ENCODE measurements around the gene SLC22A5.

Gene SLC22A5

DNA sequence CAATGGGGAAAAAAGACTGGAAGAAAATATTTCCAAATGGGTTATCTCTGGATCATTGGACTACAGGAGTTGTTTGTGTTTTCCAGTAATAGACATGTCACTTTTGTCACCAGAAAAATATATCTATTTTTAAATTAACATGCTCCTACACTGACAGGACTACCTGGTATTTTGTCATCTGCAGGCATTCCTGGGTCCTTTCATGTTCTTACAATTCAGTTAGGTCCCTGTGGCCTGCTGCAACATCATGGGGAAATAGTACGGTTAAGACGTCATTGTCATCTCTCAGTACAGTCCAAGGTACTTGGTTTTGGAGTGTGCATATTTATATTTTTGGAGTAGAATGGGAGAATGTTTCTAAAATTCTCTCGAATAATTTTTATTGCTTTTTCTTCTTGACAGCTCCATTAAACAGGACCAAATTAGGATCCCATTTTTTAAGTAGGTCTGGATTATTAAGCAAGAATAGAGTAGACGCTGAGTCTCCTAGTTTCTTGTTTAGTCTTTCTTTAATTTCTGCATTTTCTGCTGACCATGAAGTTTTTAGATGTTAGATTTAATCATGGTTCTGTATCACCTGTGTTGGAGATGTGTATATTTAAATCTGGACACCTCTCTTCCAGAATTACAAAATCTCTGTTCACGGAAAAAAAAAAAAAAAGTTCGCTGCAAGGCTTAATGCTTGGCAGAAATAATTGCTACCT lies 46.9 kb downstream of the SLC22A5 start:
- no peak for DNase-seq

DNA sequence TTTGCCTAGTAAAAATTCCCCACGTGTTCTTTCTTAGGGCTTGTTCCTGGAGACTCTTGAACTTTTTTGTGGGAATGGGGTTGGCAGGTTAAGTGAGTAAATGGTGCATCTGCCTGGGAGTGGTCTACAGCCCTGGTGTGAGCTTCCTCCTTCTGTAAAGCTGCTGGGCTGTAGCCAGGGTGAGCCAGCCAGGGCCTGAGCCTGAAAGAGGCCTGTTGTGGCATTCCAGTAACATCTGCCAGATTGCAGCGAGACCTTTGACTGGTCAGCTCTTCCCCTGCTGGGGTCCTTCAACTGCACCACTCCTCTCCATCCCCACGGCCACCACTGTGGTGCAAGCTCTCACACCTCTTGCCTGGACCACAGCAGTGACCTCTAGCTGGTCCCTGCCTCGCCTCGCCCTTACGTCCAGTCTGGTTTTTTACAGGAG lies 47.5 kb downstream of the SLC22A5 start:
- DNase-seq, result no peak

DNA sequence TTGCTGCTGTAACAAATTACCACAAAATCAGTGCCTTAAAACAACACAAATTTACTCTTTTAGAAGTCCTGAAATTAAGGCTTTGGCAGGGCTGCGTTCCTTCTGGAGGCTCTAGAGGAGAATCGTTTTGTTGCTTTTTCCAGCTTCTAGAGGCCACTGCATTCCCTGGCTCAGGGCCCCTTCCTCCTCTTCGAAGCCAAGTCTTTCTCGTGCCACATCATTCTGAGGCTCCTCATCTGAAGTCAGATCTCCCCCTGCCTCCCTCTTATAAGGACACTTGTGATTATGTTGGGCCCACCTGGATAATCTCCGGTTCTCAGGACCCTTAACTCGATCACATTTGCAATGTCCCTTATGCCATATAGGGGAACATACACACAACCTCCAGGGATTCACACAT lies 48.0 kb downstream of the SLC22A5 start:
- no peak for DNase-seq

DNA sequence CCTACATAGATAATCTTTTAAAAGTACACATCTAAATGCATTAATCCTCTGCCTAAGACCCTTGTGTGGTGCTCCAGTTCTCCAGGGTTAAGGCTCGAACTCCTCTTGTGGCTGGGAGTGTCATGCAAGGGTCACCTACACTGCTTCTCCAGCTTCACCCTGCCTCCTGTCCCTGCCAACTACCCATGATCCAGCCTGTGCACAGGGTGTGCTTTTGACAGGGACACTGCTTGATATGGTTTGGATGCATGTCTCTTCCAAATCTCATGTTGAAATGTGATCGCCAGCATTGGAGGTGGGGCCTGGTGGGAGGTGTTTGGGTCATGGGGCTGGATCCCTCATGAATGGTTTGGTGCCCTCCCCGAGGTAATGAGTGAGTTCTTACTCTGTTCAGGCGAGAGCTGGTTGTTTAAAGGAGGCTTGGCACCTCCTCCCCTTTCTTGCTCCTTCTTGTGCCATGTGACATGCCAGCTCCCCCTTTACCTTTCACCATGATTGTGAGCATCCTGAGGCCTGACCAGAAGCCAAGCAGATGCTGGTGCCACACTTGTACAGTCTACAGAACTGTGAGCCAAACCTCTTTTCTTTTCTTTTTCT lies 48.5 kb downstream of the SLC22A5 start:
- no peak for DNase-seq

DNA sequence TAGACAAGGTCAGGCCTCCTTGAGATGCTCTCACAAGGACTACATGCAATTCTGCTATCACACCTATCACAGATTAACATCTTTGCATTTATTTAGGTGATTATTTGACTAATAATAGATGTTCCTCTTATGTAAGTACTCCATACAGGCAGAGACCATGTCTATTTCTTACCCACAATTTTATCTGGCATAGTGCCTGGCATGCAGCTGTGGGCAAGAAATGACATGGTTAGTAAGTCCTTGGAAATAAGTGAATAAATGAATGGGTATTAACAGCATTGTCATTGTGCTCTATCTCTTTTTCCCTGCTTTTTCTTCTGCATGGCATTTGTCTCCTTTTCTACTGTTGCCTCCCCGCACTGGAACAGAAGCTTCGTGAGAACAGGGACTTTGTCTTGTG lies 49.4 kb downstream of the SLC22A5 start:
- DNase-seq, result no peak

DNA sequence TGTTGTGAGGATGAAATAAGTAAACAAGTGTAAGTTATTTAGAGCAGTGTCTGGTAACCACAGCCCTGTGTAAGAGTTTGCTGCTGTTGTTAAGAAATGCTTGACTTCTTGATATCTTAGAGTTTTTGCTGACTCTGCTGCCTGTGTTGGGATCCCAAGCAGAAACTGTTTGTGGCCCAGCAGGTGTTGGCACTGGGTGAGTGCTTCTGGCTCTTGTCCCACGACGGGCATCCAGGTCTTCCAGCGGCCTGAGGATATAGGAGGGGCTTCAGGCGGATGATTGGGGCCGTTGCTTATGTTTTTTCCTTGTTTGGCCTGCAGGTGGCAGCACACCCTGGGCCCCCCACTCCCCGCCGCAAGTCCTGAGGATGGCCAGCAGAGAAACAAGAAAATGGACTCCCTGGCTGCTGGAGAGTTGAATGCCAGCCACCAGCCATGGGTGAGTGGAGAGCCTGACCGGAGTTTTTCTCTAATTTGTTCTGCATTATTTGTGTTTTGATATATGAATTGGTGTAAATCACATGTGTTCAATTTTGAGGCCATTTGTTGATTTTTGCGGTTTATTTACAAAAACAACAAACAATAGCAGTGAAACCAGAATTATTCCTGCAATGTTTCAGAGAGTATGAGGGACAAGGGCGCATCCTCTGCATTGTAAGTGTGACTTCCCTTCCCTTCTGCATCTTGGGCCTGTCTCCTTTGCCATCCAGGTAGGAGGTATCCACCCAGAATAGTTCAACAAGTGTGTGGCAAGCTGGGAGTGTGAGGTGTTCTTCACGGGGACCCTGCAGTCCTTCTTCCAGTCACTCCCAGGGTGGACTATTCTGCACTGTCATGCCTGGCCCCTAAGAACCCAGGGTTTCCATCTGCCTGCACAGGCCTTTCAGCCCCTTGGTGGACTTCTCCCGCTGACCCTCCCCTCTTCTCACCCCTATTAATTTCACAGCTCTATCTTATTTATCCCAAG lies 50.3 kb downstream of the SLC22A5 start:
- peak; percentile 36 to 66 for DNase-seq

DNA sequence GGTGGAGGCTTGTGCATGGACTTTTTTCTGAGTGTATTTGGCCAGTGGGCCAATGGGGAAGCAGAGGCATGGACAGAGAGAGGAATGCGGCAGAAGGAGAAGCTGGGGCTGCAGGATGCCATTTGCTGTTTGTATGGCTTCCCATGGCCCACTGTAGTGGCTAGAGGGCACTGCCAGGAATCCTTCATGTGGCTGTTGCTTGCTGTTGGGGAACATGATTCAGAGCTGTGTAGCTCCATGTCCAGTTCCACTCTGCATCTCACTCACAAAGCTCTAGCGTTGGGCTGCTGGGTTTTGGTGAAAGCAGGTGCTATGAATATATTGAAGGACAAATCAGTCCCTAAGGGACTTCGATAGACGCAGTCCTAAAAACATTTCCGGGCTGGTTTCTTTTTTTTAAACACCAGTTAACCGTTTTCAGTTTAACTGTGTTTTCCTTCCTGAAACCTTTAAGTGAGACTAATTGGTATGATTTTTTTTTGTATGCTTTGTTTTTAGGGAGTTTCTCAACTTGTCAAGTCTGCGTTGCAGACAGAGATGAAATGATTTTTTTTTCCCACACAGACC lies 51.3 kb downstream of the SLC22A5 start:
- peak in 1 of 2 experiments; percentile 30 for DNase-seq

DNA sequence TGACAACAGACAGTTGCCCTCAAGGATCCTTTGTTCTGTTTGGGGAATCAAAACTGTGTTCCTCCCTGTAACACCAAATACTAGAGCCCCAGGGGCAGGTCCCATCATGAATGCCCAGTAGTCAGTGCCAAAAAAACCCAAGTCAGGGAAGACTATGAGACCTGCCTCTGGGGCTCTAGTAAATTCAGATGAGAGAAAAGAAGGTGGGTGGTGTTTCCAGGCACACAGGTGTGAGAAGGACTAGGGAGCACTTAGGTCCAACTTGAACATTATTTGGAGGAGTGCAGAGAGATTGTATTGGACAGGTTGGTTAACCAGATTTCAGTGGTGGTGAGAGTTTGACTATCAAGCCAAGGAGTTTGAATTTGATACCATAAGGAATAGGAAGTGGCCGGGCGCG lies 52.0 kb downstream of the SLC22A5 start:
- no peak for DNase-seq

DNA sequence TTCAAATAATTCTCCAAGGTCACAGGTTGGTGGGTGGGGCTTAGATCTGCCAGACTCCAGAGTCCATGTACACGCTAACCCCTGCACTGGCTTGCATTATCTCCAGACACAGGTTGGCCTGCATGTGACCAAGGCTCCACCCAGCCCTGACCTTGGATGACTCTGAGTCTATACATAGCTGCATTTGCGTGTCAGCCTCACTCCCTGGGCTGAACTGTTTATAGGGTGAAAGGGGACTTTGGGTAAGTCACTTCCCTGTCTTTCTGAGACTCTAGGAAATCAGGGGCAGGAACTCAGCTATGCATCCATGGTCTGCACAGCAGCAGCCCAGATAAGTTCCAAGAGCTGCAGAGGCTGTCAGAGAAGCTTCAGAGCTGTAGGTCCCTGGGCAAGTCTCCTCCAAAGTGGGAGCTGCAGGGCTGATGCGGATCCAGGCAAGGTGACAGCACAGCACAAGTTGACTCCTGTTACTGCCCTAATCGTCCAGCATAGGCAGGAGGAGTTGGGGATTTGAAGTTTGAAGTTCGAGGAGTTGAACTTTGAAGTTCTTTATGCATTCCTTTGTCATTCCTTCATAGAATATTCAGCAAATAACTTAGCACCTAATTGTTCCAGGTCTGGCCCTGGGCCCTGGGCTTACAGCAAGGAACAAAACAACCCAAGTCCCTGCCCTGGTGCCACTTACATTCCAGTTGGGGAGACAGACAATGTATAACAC lies 53.4 kb downstream of the SLC22A5 start:
- no peak for DNase-seq

DNA sequence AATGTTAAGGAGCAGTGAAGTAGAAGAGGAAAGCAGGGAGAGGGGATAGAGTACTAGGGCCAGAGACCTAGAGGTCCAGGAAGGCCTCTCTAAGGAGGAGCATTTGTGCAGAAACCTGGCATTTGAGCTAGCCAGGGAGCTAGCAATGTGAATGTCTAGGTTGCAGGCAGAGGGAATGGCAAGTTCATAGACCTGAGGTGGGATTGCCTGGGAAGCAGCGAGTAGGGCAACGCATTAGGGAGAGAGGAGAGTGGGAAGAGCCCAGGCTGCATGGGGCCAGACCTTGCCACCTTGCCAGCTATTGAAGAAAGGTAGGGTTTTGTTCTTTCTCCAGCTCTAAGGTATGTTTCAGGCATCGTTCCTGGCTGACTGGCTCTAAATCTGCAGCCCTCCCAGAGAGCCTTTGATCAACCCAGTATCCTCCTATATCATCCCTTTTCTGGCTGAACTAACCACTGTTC lies 54.0 kb downstream of the SLC22A5 start:
- no peak for DNase-seq

DNA sequence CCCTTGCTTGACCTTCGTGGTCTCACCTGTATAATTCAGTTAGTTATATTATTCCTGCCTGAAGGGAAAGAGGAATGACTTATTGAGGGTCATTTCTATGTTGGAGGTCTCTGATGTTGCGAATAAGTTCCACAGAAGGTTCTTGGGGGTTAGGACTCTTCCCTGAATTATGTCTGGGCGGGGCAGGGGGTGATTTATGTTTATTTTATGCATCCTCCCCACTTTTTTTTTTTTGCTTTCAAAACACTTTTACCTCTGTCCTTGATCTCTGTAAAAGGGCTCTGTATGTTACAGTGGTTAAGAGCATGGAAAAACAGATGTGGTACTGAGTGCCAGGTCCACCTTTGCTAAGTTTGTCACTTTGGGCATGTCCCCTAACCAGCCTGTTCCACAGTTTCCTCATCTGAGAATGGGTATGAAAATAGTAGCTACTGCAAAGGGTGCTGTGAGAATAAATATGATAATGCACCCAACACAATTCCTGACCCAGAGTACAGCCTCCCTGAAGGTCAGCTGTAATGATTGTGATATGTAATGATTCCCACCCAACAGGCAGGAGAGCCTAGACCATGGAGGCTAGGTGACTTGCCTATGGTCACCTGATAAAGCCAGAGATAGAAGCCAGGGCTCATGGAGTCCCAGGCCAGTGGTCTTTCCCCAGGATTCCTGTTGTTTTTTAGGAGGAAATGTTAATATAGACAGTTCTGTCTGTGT lies 54.8 kb downstream of the SLC22A5 start:
- DNase-seq, result no peak

DNA sequence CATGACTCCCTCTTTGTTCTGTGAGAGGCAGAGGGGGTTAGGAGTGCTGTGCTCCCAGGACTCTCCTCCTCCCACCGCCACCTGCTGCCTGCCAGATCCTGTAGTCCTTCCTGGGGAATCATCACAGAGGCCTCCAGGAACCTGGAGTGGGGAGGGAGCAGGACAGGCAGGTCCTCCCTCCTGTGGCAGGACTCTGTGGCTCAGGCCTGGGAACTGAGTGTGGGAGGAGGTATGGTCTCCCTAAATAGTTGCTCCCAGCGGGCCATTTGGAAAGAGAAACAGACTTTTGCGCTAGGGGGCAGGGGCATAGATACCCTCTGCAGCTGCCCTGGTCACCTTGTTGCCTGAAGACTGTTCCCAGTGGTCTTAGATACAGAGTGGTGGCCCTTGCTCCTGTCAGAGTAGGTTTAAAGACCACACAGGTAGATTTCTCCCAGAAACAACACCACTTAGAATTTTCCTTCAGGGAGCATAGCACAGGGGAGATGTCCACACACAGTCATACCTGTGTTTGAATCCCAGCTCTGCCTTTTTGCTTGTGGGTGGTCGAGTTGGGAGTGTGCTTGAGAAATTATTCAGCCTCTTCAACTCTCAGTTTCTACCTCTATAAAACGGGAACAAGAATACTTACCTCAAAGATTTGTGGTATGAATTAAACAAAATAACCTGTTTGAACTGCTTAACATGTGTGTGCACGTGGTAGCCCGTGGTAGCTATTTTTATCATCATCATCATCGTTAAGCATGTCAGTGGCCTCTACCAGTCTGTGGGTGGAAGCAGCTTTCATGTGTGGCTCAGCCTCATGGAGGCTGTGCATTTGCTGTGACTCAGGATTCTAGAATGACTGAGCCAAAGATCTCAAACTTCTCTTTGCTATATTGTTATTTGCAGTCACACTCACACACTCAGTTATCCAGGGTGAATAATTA lies 55.8 kb downstream of the SLC22A5 start:
- no peak for DNase-seq

DNA sequence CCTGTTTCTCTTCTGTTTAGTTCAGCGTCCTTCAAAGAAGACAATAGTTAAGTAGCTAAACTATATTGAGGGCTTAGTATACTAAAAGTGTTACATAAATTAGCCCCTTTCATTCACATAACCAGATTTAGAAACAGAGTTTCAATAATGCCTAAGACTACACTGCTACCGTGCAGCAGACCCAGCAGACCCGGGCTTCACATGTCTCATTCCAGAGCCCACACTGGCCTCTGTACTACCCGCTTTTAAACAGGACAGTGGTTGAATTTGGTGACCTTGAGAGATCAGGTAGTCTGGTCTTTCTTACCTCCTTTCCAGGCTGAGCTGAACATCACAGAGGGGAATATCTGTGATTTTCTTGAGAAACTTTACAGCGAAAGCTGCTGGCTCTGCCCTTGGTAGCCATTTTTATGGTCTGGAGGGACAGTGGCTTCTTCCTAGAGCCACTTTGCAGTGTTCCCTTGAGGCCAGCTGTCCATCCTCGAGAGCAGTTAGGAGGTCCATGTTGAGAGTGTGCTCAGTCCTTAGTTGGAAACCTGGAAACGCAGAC lies 56.5 kb downstream of the SLC22A5 start:
- no peak for DNase-seq

DNA sequence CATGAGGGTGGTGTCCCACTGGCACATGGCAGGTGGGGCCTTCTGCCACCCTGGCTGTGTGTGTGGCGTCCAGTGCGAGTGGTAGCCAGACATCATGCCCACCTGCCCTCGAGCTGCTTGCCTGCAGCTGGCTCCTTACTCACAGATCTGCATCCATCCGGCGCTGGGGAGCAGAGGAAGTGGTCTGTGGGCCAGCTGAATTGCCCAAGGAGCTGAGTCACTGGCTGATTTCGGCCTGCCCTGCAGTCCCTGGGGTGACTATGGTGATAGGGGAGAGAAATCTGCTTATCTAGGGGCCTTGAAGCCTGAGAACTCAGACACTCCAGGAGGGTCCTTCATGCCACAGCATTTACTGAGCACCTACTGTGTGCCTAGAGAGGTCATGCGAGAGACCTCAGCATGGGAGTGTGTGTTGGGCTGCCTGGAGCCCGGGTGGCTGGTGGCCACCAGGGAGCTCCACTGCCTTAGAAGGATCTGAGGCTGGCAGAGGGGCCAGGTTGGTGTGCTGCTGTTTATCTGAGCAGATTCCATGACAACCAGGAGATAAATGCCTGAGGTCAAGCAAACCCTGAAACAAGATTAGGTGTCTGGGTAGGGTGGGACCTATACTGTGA lies 57.1 kb downstream of the SLC22A5 start:
- DNase-seq, result no peak

DNA sequence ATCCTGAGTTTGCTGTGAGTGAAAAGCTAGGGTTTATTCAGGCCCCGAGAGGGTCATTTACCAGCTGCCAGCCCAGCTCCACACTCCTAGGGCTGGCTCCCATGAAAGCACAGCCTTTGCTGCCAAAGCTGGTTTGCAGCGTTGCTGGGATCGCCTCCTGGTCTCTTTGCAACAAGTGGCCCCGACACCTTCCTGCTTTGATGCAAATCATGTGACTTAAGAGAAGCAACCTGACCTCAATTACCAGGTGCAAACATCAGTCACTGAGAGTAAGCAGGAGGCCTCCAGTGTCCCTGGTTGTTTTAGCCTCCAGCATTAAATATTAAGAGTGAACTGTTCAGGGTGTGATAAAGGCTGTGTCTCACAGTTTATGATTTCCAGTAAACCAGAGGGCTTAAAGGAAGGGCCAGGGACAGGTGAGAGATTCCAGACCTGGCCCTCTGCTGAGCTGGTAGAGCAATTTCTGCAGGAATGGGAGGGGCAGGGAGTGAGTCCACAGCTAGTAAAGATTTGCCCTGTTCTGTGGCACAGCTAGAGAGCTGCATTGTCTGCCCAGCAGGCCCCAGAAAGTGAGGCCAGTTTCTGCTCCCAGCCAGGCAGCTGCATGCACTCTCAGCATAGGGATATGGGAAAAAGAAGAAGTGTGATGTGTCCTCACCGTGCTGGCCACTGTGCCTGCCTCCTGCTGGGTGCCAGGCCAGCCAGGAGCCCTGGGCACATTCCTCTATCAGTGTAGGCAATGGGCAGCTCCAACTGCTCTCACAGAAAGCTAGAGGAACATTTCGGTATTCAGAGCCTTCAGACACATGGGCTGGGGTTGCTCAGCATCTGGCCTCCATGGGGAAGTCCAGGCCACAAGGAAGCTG lies 58.0 kb downstream of the SLC22A5 start:
- DNase-seq, result peak; percentile 82 to 84

DNA sequence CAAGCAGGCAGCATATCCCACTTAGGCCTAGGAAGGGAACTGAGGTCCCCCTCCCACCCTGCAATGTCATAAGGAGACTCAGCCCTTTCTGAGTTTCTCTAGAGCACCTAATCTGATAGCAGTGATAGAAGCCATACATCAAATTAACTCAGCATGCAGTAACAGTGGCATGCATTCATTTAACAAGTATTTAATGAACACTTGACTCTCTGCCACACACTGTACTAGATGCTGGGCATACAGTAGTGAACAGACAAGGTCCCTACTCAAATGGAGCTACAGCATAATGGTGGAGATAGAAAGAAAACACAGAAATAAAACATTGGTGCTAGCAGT lies 58.6 kb downstream of the SLC22A5 start:
- DNase-seq, result no peak

DNA sequence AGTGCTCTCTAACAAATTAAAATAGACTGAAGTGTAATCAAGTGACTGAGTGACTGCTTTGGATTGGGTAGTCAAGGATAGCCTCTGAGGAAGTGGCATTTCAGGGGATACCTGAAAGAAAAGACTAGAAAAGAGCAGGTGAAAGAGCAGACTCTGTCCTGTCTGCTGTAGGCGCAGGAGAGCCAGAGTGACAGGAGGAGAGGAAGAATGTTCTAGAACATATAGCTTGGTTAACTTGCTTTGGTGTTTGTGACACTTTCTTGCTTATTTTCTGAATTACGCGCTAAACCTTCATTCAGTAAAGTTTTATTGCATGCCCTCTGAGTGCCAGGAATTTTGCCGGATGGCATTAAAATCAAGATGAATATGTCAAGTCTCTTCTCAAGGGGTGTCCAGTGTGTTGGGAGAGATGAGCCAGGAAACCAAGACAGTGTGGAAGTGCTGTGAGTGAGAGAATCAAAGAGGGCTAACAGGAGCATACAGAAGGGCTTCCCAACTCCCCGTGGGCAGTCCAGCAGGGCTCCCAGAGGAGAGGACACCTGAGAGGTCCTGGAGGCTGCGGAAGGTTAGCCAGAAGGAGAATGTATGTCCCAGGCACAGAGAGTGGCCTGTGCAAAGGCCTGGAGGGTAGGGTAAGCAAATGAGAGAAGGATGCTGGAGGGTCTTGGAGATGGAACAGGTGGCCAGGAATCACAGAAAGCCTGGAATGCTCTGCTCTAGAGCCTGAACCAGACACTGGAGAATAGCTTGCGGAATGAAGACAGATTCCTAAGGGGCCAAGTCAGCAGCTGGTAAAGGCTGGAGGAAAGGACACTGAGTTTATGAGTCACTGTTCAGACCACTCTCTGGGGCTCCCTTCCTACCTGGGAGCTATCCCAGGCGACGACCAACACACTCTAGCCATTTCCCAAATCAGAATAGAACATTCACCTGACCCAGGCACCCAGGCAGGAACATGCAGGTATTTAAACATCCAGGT lies 59.3 kb downstream of the SLC22A5 start:
- DNase-seq, result no peak

Data from NCI-H526 (cell line).